Keratinocyte (primary cell): Measurements from ENCODE around the gene SDK2. TPM values are rescaled to one million over a fixed set of nuclear protein-coding genes. Genes with fewer than 3 reads are reported as not detected.

Experiments
- DNase-seq: peaks from one replicate; pipeline ENCODE4 v3.0.0-alpha.2; 2011; ENCODE audit warnings: low read depth, missing footprints, low spot score
- FAIRE-seq: peaks from 2 replicates; lab custom pipeline; 2011; peaks lifted over from hg19 to GRCh38; lab: Jason Lieb, UNC
- H2AFZ ChIP-seq: 2 replicates; pipeline ENCODE4 v1.6.0; 2012; ENCODE audit warnings: low read length, control low read depth, inconsistent platforms; ENCODE audit not compliant: control insufficient read depth
- H3K27ac ChIP-seq: 2 replicates; pipeline ENCODE4 v1.5.1; 2011; ENCODE audit warnings: low read length; ENCODE audit not compliant: control insufficient read depth, insufficient read depth
- H3K27me3 ChIP-seq: 3 replicates; pipeline ENCODE4 v1.6.0; 2011; ENCODE audit warnings: low read length; ENCODE audit not compliant: control insufficient read depth, insufficient read depth; ENCODE audit errors: extremely low read depth
- H3K36me3 ChIP-seq, 2 experiments: 2 replicates in 1 of 2; 3 replicates in 1 of 2; pipeline ENCODE4 v1.5.1; 2011; ENCODE audit warnings: low read length in 2 of 2, mild to moderate bottlenecking in 1 of 2; ENCODE audit not compliant: control insufficient read depth in 2 of 2, insufficient read depth in 2 of 2; ENCODE audit errors: extremely low read depth in 1 of 2
- H3K4me1 ChIP-seq: 3 replicates; pipeline ENCODE4 v1.5.1; 2011; ENCODE audit warnings: low read length; ENCODE audit not compliant: control insufficient read depth, insufficient read depth; ENCODE audit errors: extremely low read depth
- H3K4me2 ChIP-seq: 3 replicates; pipeline ENCODE4 v1.6.0; 2011; ENCODE audit warnings: low read depth, low read length; ENCODE audit not compliant: control insufficient read depth, insufficient read depth; ENCODE audit errors: extremely low read depth
- H3K4me3 ChIP-seq, 3 experiments: fragments of 200-600 bp in 1 of 3; sonication (generic) in 1 of 3; 2 replicates in 2 of 3; 3 replicates in 1 of 3; pipeline ENCODE4 v1.5.1; 2011 to 2016; ENCODE audit warnings: low read length in 3 of 3, mild to moderate bottlenecking in 3 of 3, control low read depth in 2 of 3, inconsistent platforms in 1 of 3, low read depth in 1 of 3, mixed read lengths in 1 of 3, mixed run types in 1 of 3, moderate library complexity in 1 of 3; ENCODE audit not compliant: control insufficient read depth in 2 of 3, insufficient read depth in 2 of 3; ENCODE audit errors: extremely low read depth in 1 of 3
- H3K79me2 ChIP-seq: 2 replicates; pipeline ENCODE4 v1.6.0; 2012; ENCODE audit warnings: low read length; ENCODE audit not compliant: control insufficient read depth, insufficient read depth
- H3K9ac ChIP-seq: 3 replicates; pipeline ENCODE4 v1.6.0; 2011; ENCODE audit warnings: low read length; ENCODE audit not compliant: control insufficient read depth, insufficient read depth; ENCODE audit errors: extremely low read depth
- H3K9me1 ChIP-seq: 3 replicates; pipeline ENCODE4 v1.6.0; 2011; ENCODE audit warnings: low read length; ENCODE audit not compliant: control insufficient read depth, insufficient read depth; ENCODE audit errors: extremely low read depth
- H3K9me3 ChIP-seq: 2 replicates; pipeline ENCODE4 v1.5.1; 2012; ENCODE audit warnings: low read depth, low read length; ENCODE audit not compliant: control insufficient read depth
- H4K20me1 ChIP-seq: 3 replicates; pipeline ENCODE4 v1.6.0; 2011; ENCODE audit warnings: low read length; ENCODE audit not compliant: control insufficient read depth, insufficient read depth; ENCODE audit errors: extremely low read depth
- EZH2 ChIP-seq: IDR thresholded peaks from one replicate; pipeline ENCODE4 v1.6.1; 2012; ENCODE audit warnings: inconsistent platforms, mild to moderate bottlenecking, low read length, moderate library complexity
- dilution Hi-C: fragments of 300-500 bp; cut with MboI; formaldehyde crosslinking; loops from one replicate; pipeline ENCODE4 v1.7.0; 2020; ENCODE audit warnings: low sequenced_read_pairs; ENCODE audit not compliant: extremely low pct_ligation_motif_present
- polyA plus RNA-seq, 5 experiments: library from polyadenylated mRNA; depleted of rRNA in 3 of 5; stranded (reverse) in 3 of 5; stranded (forward) in 1 of 5; unstranded in 1 of 5; fragments of >200 nt; gene quantifications; 1 replicate in 1 of 5; 2 replicates in 3 of 5; 3 replicates in 1 of 5; pipeline versions ENCODE4 v1.2.1 to v1.2.3, GENCODE V29; 2011 to 2012; ENCODE audit warnings: missing spikeins in 2 of 5, low read depth in 1 of 5, low replicate concordance in 1 of 5
- TF ChIP-seq, protein P1 (sequence below), 3 experiments: IDR thresholded peaks in 1 of 3; conservative IDR thresholded peaks in 1 of 3; optimal IDR thresholded peaks in 1 of 3; 2 replicates in 2 of 3; 3 replicates in 1 of 3; pipeline versions ENCODE3 to v1.5.1; 2011; ENCODE audit warnings: low read length in 3 of 3, mild to moderate bottlenecking in 3 of 3, moderate library complexity in 2 of 3, control low read depth in 1 of 3, inconsistent platforms in 1 of 3; ENCODE audit not compliant: insufficient read depth in 2 of 3; ENCODE audit errors: extremely low read depth in 1 of 3

SDK2 gene
- polyA plus RNA-seq, 1 donor (not counting 4 experiments of a cell fraction or from before 2014, with no cell fraction given): 1.8 TPM

DNA sequence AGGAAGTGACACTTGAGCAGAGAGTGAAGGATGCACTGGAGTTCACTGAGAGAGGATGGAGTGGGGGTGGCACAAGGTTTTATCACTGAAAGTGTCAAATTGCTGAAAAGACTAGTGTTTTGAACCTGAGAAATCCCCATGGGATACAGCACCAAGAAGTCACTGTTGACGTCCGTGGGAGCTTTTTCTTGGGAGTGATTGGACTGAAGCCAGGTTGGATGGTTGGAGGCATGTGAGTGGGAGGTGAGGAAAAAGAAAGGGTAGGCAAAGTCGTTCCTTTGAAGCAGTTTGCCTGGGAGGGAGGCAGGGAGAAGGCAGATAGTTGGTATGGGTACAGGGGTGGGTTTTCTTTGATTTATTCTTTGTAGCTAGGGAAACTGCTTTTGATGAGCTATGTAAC is 39.9 kb upstream of the SDK2 start:
- DNase-seq (no peak), FAIRE-seq (no peak)
- no peak overlapping the region for H3K4me2 ChIP-seq
- H2AFZ ChIP-seq: no peak overlapping the region
- peaks cover 2% of the 10 kb centered on the region for H4K20me1 ChIP-seq
- no peaks in the 10 kb centered on the region for H3K79me2 ChIP-seq
- TF ChIP-seq, protein P1, sequence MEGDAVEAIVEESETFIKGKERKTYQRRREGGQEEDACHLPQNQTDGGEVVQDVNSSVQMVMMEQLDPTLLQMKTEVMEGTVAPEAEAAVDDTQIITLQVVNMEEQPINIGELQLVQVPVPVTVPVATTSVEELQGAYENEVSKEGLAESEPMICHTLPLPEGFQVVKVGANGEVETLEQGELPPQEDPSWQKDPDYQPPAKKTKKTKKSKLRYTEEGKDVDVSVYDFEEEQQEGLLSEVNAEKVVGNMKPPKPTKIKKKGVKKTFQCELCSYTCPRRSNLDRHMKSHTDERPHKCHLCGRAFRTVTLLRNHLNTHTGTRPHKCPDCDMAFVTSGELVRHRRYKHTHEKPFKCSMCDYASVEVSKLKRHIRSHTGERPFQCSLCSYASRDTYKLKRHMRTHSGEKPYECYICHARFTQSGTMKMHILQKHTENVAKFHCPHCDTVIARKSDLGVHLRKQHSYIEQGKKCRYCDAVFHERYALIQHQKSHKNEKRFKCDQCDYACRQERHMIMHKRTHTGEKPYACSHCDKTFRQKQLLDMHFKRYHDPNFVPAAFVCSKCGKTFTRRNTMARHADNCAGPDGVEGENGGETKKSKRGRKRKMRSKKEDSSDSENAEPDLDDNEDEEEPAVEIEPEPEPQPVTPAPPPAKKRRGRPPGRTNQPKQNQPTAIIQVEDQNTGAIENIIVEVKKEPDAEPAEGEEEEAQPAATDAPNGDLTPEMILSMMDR (optimal IDR thresholded peaks at IDR 0.05 in 1 of 3, IDR thresholded peaks at IDR 0.05 in 1 of 3, conservative IDR thresholded peaks at IDR 0.05 in 1 of 3; ENCODE audit: extremely low read depth in 1 of 3, insufficient read depth in 2 of 3, low read length in 3 of 3): no peak
- TF ChIP-seq EZH2: no peak
- H3K27ac ChIP-seq: no peak overlapping the region
- no peaks in the 10 kb centered on the region for H3K9me1 ChIP-seq
- dilution Hi-C loops: no loop called here
- H3K4me1 ChIP-seq: no peaks in the 10 kb centered on the region
- H3K9me3 ChIP-seq: no peaks in the 10 kb centered on the region
- H3K4me3 ChIP-seq: no peak overlapping the region
- H3K9ac ChIP-seq: no peak overlapping the region
- no peaks in the 10 kb centered on the region for H3K36me3 ChIP-seq
- peaks cover 19% of the 10 kb centered on the region for H3K27me3 ChIP-seq

DNA sequence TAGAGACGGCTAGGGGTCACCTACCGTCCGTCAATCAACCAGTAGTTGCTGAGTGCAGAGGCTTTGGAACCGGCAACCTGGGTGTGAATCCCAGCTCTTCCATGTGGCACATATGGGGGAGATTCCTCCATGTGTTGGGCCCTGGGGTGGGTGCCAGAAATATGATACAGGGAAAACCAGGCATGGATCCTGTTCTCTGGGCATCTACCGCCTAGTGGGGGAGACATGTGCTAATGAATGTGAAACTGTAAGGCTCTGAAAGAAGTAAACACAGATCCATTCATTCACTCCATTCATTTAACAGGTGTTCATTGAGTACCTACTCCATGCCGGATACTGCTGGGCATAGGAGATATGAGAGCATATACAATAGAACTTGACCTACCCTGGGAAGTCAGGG is 39.5 kb upstream of the SDK2 start:
- no peak for FAIRE-seq

More for the DNA sequence above, 39.5 kb upstream of the SDK2 start:
- no peak overlapping the region for H3K4me2 ChIP-seq
- H3K4me3 ChIP-seq: no peak overlapping the region
- H2AFZ ChIP-seq: no peak overlapping the region
- peaks cover 19% of the 10 kb centered on the region for H3K27me3 ChIP-seq
- TF ChIP-seq, protein P1 (optimal IDR thresholded peaks at IDR 0.05 in 1 of 3, IDR thresholded peaks at IDR 0.05 in 1 of 3, conservative IDR thresholded peaks at IDR 0.05 in 1 of 3; ENCODE audit: extremely low read depth in 1 of 3, insufficient read depth in 2 of 3, low read length in 3 of 3): no peak
- TF ChIP-seq EZH2: no peak
- no peak overlapping the region for H3K9ac ChIP-seq
- DNase-seq: no peak
- peaks cover 2% of the 10 kb centered on the region for H4K20me1 ChIP-seq
- no peaks in the 10 kb centered on the region for H3K9me1 ChIP-seq
- no peaks in the 10 kb centered on the region for H3K36me3 ChIP-seq
- H3K9me3 ChIP-seq: no peaks in the 10 kb centered on the region
- dilution Hi-C loops: no loop called here
- H3K27ac ChIP-seq: no peak overlapping the region
- no peaks in the 10 kb centered on the region for H3K79me2 ChIP-seq
- H3K4me1 ChIP-seq: no peaks in the 10 kb centered on the region
